Hippocampal formation (tissue), 2 donors: Measurements from ENCODE around the gene KRTAP1-4.
"Not testable (repeated sequence)": the region's sequence is repeated elsewhere in the genome, so short reads cannot be mapped to it uniquely, and the experiment has no call there.

ENCODE experiments used
- DNase-seq, 2 donors: peaks; one replicate each; lab custom pipeline; 2025; lab: John Stamatoyannopoulos, UW

The KRTAP1-4 gene, protein sequence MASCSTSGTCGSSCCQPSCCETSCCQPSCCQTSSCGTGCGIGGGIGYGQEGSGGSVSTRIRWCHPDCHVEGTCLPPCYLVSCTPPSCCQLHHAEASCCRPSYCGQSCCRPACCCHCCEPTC

DNA sequence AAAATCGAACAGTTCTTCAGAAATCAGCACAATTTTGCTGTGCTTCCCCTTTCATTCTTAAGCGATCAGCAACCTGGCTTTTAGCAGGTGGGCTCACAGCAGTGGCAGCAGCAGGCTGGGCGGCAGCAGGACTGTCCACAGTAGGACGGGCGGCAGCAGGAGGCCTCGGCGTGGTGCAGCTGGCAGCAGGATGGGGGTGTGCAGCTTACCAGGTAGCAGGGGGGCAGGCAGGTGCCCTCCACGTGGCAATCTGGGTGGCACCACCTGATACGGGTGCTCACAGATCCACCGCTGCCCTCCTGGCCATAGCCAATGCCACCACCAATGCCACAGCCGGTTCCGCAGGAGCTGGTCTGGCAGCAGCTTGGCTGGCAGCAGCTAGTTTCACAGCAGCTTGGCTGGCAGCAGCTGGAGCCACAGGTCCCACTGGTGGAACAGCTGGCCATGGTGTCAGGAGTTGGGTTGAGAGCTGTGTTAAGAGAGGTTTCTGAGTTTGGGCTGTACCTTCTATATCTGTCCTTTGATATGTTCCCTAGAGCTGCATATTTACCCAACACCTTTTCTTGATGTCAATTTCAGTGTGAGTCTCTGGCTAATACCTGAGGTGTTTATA lies at the start of gene KRTAP1-4:
KRTAP1-4 (minus strand) TSS at position 563 of the 613 bp plus-strand sequence; CDS start at position 446, 117 bp downstream.
- DNase-seq, result no peak

DNA sequence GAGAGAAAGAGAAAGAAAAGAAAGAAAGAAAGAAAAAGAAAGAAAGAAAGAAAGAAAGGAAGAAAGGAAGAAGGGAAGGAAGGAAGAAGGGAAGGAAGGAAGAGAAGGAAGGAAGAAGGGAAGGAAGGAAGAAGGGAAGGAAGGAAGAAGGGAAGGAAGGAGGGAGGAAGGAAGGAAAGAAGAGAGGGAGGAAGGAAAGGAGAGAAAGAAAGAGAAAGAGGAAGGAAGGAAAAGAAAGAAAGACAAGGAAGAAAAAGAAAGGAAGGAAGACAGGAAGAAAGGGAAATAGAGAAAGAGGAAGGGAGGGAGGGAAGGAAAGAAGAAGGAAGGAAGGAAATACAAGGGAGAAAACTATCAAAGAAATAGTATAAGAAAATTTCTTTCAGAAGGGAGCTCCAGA lies 46.8 kb upstream of the KRTAP1-4 start:
- no peak for DNase-seq

- DNase-seq, result no peak
These were observed 43.7 kb upstream of the KRTAP1-4 start for GRCh38 chr17:41073676-41074075.

GRCh38 chr17:41071606-41072360 lies 41.8 kb upstream of the KRTAP1-4 start:
- DNase-seq, result no peak

DNA sequence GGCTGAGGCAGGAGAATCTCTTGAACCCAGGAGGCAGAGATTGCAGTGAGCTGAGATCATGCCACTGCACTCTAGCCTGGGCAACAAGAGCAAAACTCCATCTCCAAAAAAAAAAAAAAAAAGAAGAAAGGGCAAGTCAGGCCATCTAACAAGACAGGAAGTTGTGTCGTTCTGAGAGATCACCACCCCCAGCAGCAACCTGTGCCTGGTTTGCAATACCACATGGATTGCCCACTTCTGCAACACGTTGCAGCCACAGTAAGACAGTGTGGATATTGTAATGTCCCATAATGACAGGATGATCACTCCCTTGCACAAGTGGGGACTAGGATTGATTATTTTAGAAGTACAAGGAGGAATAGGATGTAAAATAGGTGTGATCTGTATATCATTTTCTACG lies 39.0 kb upstream of the KRTAP1-4 start:
- DNase-seq, result no peak

GRCh38 chr17:41067281-41067680 lies 37.3 kb upstream of the KRTAP1-4 start:
- no peak for DNase-seq

DNA sequence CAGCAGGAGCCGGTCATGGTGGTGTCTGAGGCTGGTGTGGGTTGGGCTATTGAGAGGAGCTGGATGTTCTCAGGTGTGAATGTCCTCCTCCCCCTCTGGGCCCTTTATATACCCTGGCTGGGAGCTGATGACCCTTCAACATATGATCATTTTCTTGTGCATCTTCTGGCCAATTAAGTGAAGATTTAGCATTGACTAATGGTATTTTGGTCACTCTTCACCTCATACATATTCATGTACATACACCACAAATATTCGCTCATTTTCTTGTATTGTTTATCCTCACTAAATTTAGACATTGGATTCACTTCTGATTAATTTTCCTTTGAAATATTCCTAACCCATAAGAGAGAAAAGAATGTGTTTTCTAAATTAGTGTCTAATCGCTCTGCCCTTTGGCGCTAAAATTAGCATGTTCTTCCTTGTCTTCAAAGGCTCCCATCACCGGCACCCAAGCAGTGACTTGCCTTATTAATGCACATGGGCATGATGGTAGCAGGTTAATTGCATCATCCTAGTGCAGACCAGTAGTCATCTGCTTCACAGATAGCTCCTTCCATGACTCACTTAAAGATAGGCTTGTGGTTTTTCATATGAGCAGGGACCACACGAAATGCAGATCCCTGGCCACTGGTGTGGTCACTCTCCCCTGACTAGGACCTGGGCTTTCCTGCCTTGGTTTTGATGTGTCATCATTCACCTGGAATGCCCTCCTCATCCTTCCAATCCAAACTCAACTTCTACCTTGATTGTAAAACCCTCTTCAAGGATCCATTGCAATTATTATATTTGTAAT lies 36.0 kb upstream of the KRTAP1-4 start, which contains the start of gene KRTAP2-4:
KRTAP2-4 (minus strand) TSS at position 51 of the 796 bp plus-strand sequence; CDS start at position 17, 34 bp downstream.
- no peak for DNase-seq

DNA sequence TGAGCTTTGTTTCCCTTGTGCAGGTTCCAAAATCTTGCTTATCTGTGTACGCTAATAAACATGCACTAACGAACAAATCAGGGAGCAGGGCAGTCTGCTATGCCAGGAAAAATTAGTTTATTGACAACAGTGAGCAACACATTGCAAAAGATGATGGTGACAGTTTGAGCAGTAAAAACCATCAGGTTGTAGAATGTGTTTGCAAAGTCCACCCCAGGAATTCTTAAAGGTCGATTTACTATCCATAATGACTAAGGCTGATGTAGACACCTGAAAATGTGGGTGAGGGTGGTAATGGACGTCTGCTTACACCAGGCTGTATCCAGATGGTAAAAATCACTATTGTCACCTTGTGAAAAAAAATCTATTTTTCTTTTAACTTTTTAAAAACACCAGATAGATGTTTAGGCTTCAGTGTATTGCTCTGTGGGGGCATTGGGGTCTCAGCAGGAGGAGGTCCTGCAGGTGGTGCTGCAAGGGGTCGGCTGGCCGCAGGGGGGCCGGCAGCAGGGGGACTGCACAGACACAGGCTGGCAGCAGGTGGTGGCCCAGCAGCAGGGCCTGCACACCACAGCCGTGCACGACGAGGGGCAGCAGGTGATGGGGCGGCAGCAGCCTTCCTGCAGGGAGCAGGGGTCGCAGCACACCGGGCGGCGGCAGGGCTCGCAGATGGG lies 35.2 kb upstream of the KRTAP1-4 start:
- not testable (repeated sequence) for DNase-seq

- DNase-seq, result no peak
These were observed 34.3 kb upstream of the KRTAP1-4 start for GRCh38 chr17:41064301-41064700.

GRCh38 chr17:41063449-41063848 lies 33.5 kb upstream of the KRTAP1-4 start:
- DNase-seq, result no peak

- no peak for DNase-seq
These were observed 32.0 kb upstream of the KRTAP1-4 start for GRCh38 chr17:41061964-41062363.

DNA sequence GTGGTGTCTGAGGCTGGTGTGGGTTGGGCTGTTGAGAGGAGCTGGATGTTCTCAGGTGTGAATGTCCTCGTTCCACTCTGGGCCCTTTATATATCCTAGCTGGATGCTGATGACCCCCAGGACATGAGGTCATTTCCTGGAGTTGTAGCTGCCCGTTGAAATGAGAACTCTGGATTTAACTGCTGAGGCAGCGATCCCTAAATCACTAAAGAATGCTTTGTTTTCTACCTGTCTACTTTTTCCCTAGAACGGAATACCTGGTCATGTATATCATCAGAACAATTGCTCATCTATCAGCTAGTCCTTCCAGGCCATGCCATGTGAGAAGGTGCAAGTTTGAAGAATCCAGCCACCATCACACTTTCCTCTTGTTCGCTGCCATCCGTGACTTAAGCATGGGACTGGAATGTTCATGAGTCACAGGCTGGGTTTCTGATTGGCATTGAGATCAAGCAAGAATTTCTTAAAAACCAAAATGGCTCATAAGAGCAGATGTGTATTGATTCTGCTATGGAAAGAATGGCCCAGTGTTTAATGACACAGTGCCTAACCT lies 30.1 kb upstream of the KRTAP1-4 start, which contains the start of gene KRTAP2-3:
KRTAP2-3 (minus strand) TSS at position 63 of the 553 bp plus-strand sequence. CDS start 64 bp downstream, outside the sequence.
- no peak for DNase-seq

- not testable (repeated sequence) for DNase-seq
These were observed 29.5 kb upstream of the KRTAP1-4 start for GRCh38 chr17:41059276-41060051.

GRCh38 chr17:41058741-41059140 lies 28.7 kb upstream of the KRTAP1-4 start:
- DNase-seq, result no peak

- DNase-seq, result no peak
These were observed 27.6 kb upstream of the KRTAP1-4 start for GRCh38 chr17:41057547-41057946.

DNA sequence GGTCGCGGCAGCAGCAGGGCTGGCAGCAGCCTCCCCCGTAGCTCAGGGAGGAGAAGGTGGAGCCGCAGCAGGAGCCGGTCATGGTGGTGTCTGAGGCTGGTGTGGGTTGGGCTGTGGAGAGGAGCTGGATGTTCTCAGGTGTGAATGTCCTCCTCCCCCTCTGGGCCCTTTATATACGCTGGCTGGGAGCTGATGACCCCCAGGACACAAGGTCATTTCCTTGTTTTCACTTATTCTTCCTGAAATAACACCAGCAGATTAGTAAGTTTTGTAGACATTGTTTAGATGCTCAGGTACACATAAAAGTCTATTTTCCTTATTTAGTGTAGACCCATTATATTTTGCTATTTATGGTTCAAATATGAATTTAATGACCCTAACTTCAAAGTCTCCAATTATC lies 25.1 kb upstream of the KRTAP1-4 start, which contains the start of gene KRTAP2-2:
KRTAP2-2 (minus strand) TSS at position 101 of the 400 bp plus-strand sequence; CDS start at position 82, 19 bp downstream.
- not testable (repeated sequence) for DNase-seq

DNA sequence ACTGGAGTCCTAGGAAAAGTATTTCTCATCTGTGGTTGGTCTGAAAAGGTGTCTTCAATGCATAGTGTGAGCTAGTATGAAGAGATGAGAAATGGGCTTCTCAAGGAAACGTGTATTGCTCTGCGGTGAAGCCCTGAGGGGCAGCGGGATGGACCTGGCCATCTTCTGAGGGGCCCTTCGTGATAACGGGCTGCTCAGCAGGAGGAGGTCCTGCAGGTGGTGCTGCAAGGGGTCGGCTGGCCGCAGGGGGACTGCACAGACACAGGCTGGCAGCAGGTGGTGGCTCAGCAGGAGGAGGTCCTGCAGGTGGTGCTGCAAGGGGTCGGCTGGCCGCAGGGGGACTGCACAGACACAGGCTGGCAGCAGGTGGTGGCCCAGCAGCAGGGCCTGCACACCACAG lies 24.6 kb upstream of the KRTAP1-4 start:
- DNase-seq, result not testable (repeated sequence)

DNA sequence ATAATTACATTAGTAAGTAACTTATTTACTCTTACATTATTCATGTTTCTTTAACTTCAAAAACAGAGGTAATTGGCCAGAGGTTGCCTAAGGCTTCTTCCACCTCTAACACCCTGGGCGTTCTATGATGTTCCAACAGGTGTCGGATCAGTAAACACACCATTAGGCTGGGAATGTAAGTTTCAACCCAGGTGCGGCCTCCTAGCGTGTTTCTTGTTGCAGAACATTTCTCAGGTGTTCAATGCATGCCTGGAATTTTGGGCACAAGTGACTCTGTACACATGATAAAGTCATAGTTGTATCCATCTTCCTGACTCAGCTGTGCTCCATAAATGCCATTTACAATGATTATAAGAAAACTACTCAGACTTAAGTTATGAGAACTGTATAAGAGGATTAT lies 24.0 kb upstream of the KRTAP1-4 start:
- no peak for DNase-seq

- DNase-seq, result no peak
These were observed 22.6 kb upstream of the KRTAP1-4 start for GRCh38 chr17:41052566-41052965.

DNA sequence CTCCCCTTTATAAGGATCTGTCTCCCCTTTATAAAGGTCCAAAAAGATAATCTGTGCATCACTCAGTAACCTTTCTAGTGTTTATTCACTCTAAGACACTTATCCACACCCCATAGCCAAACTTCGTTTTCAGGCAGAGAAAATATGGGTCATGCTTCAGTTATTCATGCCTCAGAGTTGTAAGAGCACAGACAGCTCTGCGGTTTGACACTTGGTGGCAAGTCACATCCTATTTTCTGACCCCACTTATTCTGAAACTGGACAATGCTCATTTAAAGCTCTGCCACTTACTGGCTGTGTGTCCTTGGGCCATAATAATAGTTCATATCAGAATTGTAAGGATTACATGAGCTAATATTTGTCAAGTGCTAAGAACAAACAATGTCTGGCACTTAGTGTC lies 19.1 kb upstream of the KRTAP1-4 start:
- no peak for DNase-seq
